Ovary (tissue), 3 donors: Measurements from ENCODE around the gene DNASE2.

Experiments used
- EP300 ChIP-seq: sonication (generic); formaldehyde crosslinking; IDR thresholded peaks from one replicate; pipeline ENCODE4 v1.6.1; 2017; ENCODE audit warnings: antibody characterized with exemption
- TF ChIP-seq, protein P1 (sequence below), 3 donors: fragments of 450-650 bp in 2 of 3; fragments of 200-600 bp in 1 of 3; IDR thresholded peaks; one replicate each; pipeline versions ENCODE4 v1.5.1 to v1.8.0; 2016 to 2022; ENCODE audit warnings: antibody characterized with exemption in 3 of 3, mild to moderate bottlenecking in 1 of 3
- donor health status: DM: no; HTN: no; CAD: no.

DNA sequence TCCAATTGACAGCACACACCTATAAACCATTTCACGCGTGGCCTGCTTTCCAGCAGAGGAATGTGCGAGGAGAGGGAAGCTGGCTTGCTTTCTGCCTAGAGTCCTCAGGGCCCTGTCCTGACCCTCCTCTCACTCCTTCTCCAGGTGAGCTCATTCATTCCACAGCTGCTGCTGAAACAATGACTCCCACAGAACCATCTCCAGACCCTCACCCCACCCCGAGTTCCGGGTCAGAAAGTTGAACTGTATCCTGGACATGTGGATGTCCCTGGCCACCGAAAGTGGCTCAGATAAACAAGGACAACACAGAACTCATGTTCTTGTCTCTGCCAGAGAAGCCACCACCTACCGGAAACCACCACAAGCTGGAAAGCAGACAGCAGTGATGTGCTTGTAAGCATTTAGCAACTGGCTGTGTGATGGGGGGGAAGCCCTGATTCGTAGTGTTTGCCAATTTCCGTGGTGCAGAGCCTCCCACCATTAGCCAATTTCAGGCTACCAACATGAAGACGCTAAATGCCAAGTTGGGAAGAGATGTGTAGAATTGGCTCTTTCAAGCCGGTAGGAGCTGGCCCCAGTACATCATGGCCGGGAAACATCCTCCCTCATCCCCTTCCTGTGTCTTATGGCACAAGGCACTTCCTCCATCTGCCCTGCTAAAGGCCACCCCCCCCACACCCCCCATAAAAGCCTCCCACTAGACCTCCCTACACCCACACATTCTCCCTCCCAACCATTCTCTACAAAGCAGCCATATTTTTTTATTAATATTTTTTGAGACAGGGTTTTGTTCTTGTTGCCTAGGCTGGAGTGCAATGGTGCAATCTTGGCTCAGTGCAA lies 32.8 kb upstream of the DNASE2 start:
- TF ChIP-seq, protein P1, sequence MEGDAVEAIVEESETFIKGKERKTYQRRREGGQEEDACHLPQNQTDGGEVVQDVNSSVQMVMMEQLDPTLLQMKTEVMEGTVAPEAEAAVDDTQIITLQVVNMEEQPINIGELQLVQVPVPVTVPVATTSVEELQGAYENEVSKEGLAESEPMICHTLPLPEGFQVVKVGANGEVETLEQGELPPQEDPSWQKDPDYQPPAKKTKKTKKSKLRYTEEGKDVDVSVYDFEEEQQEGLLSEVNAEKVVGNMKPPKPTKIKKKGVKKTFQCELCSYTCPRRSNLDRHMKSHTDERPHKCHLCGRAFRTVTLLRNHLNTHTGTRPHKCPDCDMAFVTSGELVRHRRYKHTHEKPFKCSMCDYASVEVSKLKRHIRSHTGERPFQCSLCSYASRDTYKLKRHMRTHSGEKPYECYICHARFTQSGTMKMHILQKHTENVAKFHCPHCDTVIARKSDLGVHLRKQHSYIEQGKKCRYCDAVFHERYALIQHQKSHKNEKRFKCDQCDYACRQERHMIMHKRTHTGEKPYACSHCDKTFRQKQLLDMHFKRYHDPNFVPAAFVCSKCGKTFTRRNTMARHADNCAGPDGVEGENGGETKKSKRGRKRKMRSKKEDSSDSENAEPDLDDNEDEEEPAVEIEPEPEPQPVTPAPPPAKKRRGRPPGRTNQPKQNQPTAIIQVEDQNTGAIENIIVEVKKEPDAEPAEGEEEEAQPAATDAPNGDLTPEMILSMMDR (IDR thresholded peaks at IDR 0.05), result no peak
- no peak for TF ChIP-seq EP300
